PC-3 (cell line): ENCODE measurements around the gene EFCAB11. TPM values are rescaled to one million over a fixed set of nuclear protein-coding genes. Genes with fewer than 3 reads are reported as not detected.

Source experiments
- ATAC-seq: fragments of 200-7000 bp; cut with Tn5 transposase; 2 replicates; pipeline ENCODE4 v1.9.1; 2020; ENCODE audit warnings: mild to moderate bottlenecking, moderate library complexity
- BruUV-seq: library from RNA; stranded (reverse); fragments of 400-500 nt; replicated peaks from 2 replicates; lab custom pipeline; 2021; lab: Mats Ljungman, UMichigan
- CTCF ChIA-PET: fragments of 300-600 bp; sonication (Branson Sonifier 250); formaldehyde crosslinking; loops from one replicate; lab custom pipeline; 2022; ENCODE audit warnings: antibody characterized with exemption; lab: Charles Lee
- POLR2A ChIA-PET: fragments of 300-600 bp; sonication (Branson Sonifier 250); formaldehyde crosslinking; loops from one replicate; lab custom pipeline; 2022; ENCODE audit warnings: antibody characterized with exemption; ENCODE audit not compliant: unreplicated experiment; lab: Charles Lee
- DNase-seq: peaks from one replicate; pipeline ENCODE4 v3.0.0-alpha.2; 2015
- H2AFZ ChIP-seq: fragments of 300-600 bp; sonication (generic); 2 replicates; pipeline ENCODE4 v1.6.0; 2016; ENCODE audit warnings: antibody characterized with exemption, low read length
- H3F3A ChIP-seq: fragments of 300-600 bp; sonication (generic); one replicate; pipeline ENCODE4 v1.6.0; 2017; ENCODE audit warnings: antibody characterized with exemption, low read length, control low read depth, mild to moderate bottlenecking; ENCODE audit not compliant: unreplicated experiment
- H3K27ac ChIP-seq: fragments of 300-600 bp; sonication (generic); 2 replicates; pipeline ENCODE4 v1.5.1; 2016; ENCODE audit warnings: mild to moderate bottlenecking, low read length
- H3K27me3 ChIP-seq: fragments of 300-600 bp; sonication (generic); 2 replicates; pipeline ENCODE4 v1.6.1; 2016; ENCODE audit warnings: low read length, mixed read lengths
- H3K36me3 ChIP-seq: fragments of 300-600 bp; sonication (generic); 2 replicates; pipeline ENCODE4 v1.6.1; 2016; ENCODE audit warnings: low read depth, mixed run types, low read length, mixed read lengths
- H3K4me1 ChIP-seq: fragments of 300-600 bp; sonication (generic); 2 replicates; pipeline ENCODE4 v1.5.1; 2016; ENCODE audit warnings: low read length; ENCODE audit not compliant: insufficient read depth
- H3K4me2 ChIP-seq: fragments of 300-600 bp; sonication (generic); 2 replicates; pipeline ENCODE4 v1.6.0; 2016; ENCODE audit warnings: low read length
- H3K4me3 ChIP-seq: fragments of 300-600 bp; sonication (generic); 2 replicates; pipeline ENCODE4 v1.5.1; 2016; ENCODE audit warnings: mild to moderate bottlenecking, low read length, mixed read lengths
- H3K79me2 ChIP-seq: fragments of 300-600 bp; sonication (generic); 2 replicates; pipeline ENCODE4 v1.6.1; 2017; ENCODE audit warnings: low read length, mixed read lengths
- H3K9ac ChIP-seq: fragments of 300-600 bp; sonication (generic); 2 replicates; pipeline ENCODE4 v1.6.0; 2016; ENCODE audit warnings: mild to moderate bottlenecking, low read length
- H3K9me2 ChIP-seq: fragments of 300-600 bp; sonication (generic); replicated peaks from 2 replicates; pipeline ENCODE4 v1.6.1; 2016; ENCODE audit warnings: mixed run types, low read length, mixed read lengths
- H3K9me3 ChIP-seq: fragments of 300-600 bp; sonication (generic); 2 replicates; pipeline ENCODE4 v1.6.1; 2016; ENCODE audit warnings: low read length, mixed read lengths
- H4K20me1 ChIP-seq: fragments of 300-600 bp; sonication (generic); 2 replicates; pipeline ENCODE4 v1.6.1; 2016; ENCODE audit warnings: low read length, mixed read lengths
- CTCF ChIP-seq: fragments of 300-600 bp; sonication (generic); conservative IDR thresholded peaks from 2 replicates; pipeline ENCODE4 v1.5.1; 2017; ENCODE audit warnings: antibody characterized with exemption, low read depth, mild to moderate bottlenecking, low read length
- EZH2 ChIP-seq: fragments of 300-600 bp; sonication (generic); IDR thresholded peaks from one replicate; pipeline ENCODE4 v1.6.1; 2017; ENCODE audit warnings: antibody characterized with exemption, mild to moderate bottlenecking, low read length; ENCODE audit not compliant: unreplicated experiment
- EZH2phosphoT487 ChIP-seq: fragments of 300-600 bp; sonication (generic); IDR thresholded peaks from 2 replicates; pipeline ENCODE4 v1.6.1; 2018; ENCODE audit warnings: mild to moderate bottlenecking, antibody characterized with exemption, low read length, borderline replicate concordance
- intact Hi-C: fragments of 100-400 bp; cut with micrococcal nuclease; formaldehyde crosslinking; loops from 2 replicates; pipeline ENCODE4 v1.9.0; 2023
- total RNA-seq: library from RNA; depleted of rRNA; stranded (reverse); fragments of >200 nt; gene quantifications from 2 replicates; pipeline ENCODE4 v1.2.3, GENCODE V29; 2014

Gene EFCAB11
- total RNA-seq, 1 experiment from 2014 or later: 7.0 TPM

GRCh38 chr14:89890589-89890988 is 63.9 kb downstream of the EFCAB11 start:
- ChIA-PET POLR2A (no interaction called here), CTCF (no interaction called here)
- Histone ChIP-seq H3F3A (no peaks in the 10 kb centered on the region), H3K36me3 (no peaks in the 10 kb centered on the region), H2AFZ (no peak overlapping the region), H3K9me3 (no peaks in the 10 kb centered on the region), H3K4me2 (no peak overlapping the region), H3K9ac (no peak overlapping the region), H4K20me1 (no peaks in the 10 kb centered on the region), H3K4me3 (no peak overlapping the region), H3K9me2 (no peaks in the 10 kb centered on the region), H3K27me3 (no peaks in the 10 kb centered on the region), H3K27ac (no peak overlapping the region), H3K4me1 (no peaks in the 10 kb centered on the region), H3K79me2 (no peaks in the 10 kb centered on the region)
- ATAC-seq (no peak), DNase-seq (no peak)
- intact Hi-C loops: no loop called here
- no peak for TF ChIP-seq CTCF
- TF ChIP-seq EZH2phosphoT487: no peak
- TF ChIP-seq EZH2: no peak
- BruUV-seq: no TSS peak

GRCh38 chr14:89889626-89890025 is 64.9 kb downstream of the EFCAB11 start:
- intact Hi-C loops: loop anchor here (10.0 kb wide), 1 partner anchor 315 kb away; no protein-coding TSS in a partner anchor
- H3K36me3 ChIP-seq: no peaks in the 10 kb centered on the region
- ATAC-seq: no peak
- DNase-seq: no peak
- no peaks in the 10 kb centered on the region for H3K9me2 ChIP-seq
- no peak overlapping the region for H3K27ac ChIP-seq
- no peaks in the 10 kb centered on the region for H3K9me3 ChIP-seq
- H3K4me1 ChIP-seq: no peaks in the 10 kb centered on the region
- no peak overlapping the region for H3K4me2 ChIP-seq
- H3K9ac ChIP-seq: no peak overlapping the region
- ChIA-PET POLR2A (no interaction called here), CTCF (no interaction called here)
- no peaks in the 10 kb centered on the region for H3K27me3 ChIP-seq
- no peaks in the 10 kb centered on the region for H4K20me1 ChIP-seq
- TF ChIP-seq EZH2phosphoT487 (no peak), CTCF (no peak), EZH2 (no peak)
- no peaks in the 10 kb centered on the region for H3K79me2 ChIP-seq
- no peak overlapping the region for H3K4me3 ChIP-seq
- H3F3A ChIP-seq: no peaks in the 10 kb centered on the region
- H2AFZ ChIP-seq: no peak overlapping the region
- BruUV-seq: no TSS peak

GRCh38 chr14:89884761-89885160 is 69.8 kb downstream of the EFCAB11 start:
- Histone ChIP-seq H3K9ac (no peak overlapping the region), H3K36me3 (no peaks in the 10 kb centered on the region), H2AFZ (no peak overlapping the region), H3K9me3 (no peaks in the 10 kb centered on the region), H3K27me3 (no peaks in the 10 kb centered on the region), H3K27ac (no peak overlapping the region), H3K9me2 (no peaks in the 10 kb centered on the region), H3K4me2 (no peak overlapping the region), H3K4me3 (no peak overlapping the region), H3K4me1 (no peaks in the 10 kb centered on the region), H3F3A (no peaks in the 10 kb centered on the region), H3K79me2 (no peaks in the 10 kb centered on the region), H4K20me1 (no peaks in the 10 kb centered on the region)
- ATAC-seq: no peak
- POLR2A ChIA-PET: no interaction called here
- intact Hi-C loops: loop anchor here (10.0 kb wide), 1 partner anchor 310 kb away; no protein-coding TSS in a partner anchor
- TF ChIP-seq EZH2phosphoT487 (no peak), CTCF (no peak), EZH2 (no peak)
- CTCF ChIA-PET: no interaction called here
- no TSS peak for BruUV-seq
- DNase-seq: no peak
